WTC11 (cell line): Measurements from ENCODE around the gene AQP3. TPM values are rescaled to one million over a fixed set of nuclear protein-coding genes. Genes with fewer than 3 reads are reported as not detected.
"Not testable (repeated sequence)": the region's sequence is repeated elsewhere in the genome, so short reads cannot be mapped to it uniquely, and the experiment has no call there.

Source experiments
- ATAC-seq: fragments of 200-7000 bp; cut with Tn5 transposase; 2 replicates; pipeline ENCODE4 v1.10.0; 2021; ENCODE audit warnings: mild to moderate bottlenecking, moderate library complexity
- CTCF ChIA-PET: fragments of 300-600 bp; sonication (Branson Sonifier 250); formaldehyde crosslinking; loops from one replicate; lab custom pipeline; 2021; ENCODE audit warnings: antibody characterized with exemption; lab: Charles Lee
- POLR2A ChIA-PET: fragments of 350-600 bp; sonication (Branson Sonifier 250); formaldehyde crosslinking; loops from one replicate; lab custom pipeline; 2021; ENCODE audit warnings: antibody characterized with exemption; lab: Charles Lee
- DNase-seq: peaks from one replicate; pipeline ENCODE4 v3.0.0; 2021; ENCODE audit warnings: low spot score
- H3K27ac Mint-ChIP-seq: 2 replicates; pipeline ENCODE4 v1.8.0; 2021; ENCODE audit warnings: mixed read lengths
- H3K27me3 Mint-ChIP-seq: 2 replicates; pipeline ENCODE4 v1.8.0; 2021; ENCODE audit warnings: low read depth, mild to moderate bottlenecking, moderate library complexity, mixed read lengths
- H3K36me3 Mint-ChIP-seq: 2 replicates; pipeline ENCODE4 v1.8.0; 2021; ENCODE audit warnings: mixed read lengths
- H3K4me1 Mint-ChIP-seq: 2 replicates; pipeline ENCODE4 v1.8.0; 2022; ENCODE audit warnings: mixed read lengths
- H3K4me3 Mint-ChIP-seq: 2 replicates; pipeline ENCODE4 v1.8.0; 2021; ENCODE audit warnings: mild to moderate bottlenecking, moderate library complexity, mixed read lengths
- H3K9me3 Mint-ChIP-seq: 2 replicates; pipeline ENCODE4 v1.8.0; 2021; ENCODE audit warnings: mixed read lengths
- AR ChIP-seq: fragments of 250-450 bp; sonication (Bioruptor Pico); IDR thresholded peaks from 2 replicates; pipeline ENCODE4 v1.9.0; 2021; ENCODE audit warnings: mild to moderate bottlenecking
- ATF6 ChIP-seq: sonication (generic); formaldehyde crosslinking; IDR thresholded peaks from 2 replicates; pipeline ENCODE4 v1.8.1; 2023; ENCODE audit warnings: mild to moderate bottlenecking, missing genetic modification reagents
- CTCF ChIP-seq: fragments of 200-600 bp; IDR thresholded peaks from 2 replicates; pipeline ENCODE4 v1.8.0; 2022; ENCODE audit warnings: antibody characterized with exemption
- ERG ChIP-seq: fragments of 250-450 bp; sonication (Bioruptor Pico); IDR thresholded peaks from 2 replicates; pipeline ENCODE4 v1.8.0; 2021; ENCODE audit warnings: mild to moderate bottlenecking
- ESRRA ChIP-seq: sonication (generic); formaldehyde crosslinking; IDR thresholded peaks from 2 replicates; pipeline ENCODE4 v1.8.1; 2022; ENCODE audit warnings: mild to moderate bottlenecking, missing genetic modification reagents, borderline replicate concordance
- ETV6 ChIP-seq: sonication (generic); formaldehyde crosslinking; IDR thresholded peaks from 2 replicates; pipeline ENCODE4 v1.8.1; 2022; ENCODE audit warnings: mild to moderate bottlenecking, missing genetic modification reagents
- FOXP4 ChIP-seq: sonication (generic); formaldehyde crosslinking; IDR thresholded peaks from 2 replicates; pipeline ENCODE4 v1.8.0; 2022; ENCODE audit warnings: mild to moderate bottlenecking, missing genetic modification reagents
- IRF1 ChIP-seq: sonication (generic); formaldehyde crosslinking; IDR thresholded peaks from 2 replicates; pipeline ENCODE4 v1.8.0; 2023; ENCODE audit warnings: missing genetic modification reagents
- IRF2 ChIP-seq: sonication (generic); formaldehyde crosslinking; IDR thresholded peaks from 2 replicates; pipeline ENCODE4 v1.8.0; 2022; ENCODE audit warnings: low read depth, missing genetic modification reagents, borderline replicate concordance
- NFYB ChIP-seq: sonication (generic); formaldehyde crosslinking; conservative IDR thresholded peaks from 2 replicates; pipeline ENCODE4 v1.8.0; 2022; ENCODE audit warnings: low read depth, missing genetic modification reagents
- NR1H2 ChIP-seq: sonication (generic); formaldehyde crosslinking; IDR thresholded peaks from 2 replicates; pipeline ENCODE4 v1.9.0; 2021; ENCODE audit warnings: mild to moderate bottlenecking, moderate library complexity, missing genetic modification reagents
- PREB ChIP-seq: sonication (generic); formaldehyde crosslinking; IDR thresholded peaks from 2 replicates; pipeline ENCODE4 v1.8.1; 2022; ENCODE audit warnings: mild to moderate bottlenecking, missing genetic modification reagents, moderate library complexity, borderline replicate concordance
- TEAD1 ChIP-seq: sonication (generic); formaldehyde crosslinking; IDR thresholded peaks from 2 replicates; pipeline ENCODE4 v1.8.0; 2022; ENCODE audit warnings: mild to moderate bottlenecking, missing genetic modification reagents
- ZBTB21 ChIP-seq: sonication (generic); formaldehyde crosslinking; IDR thresholded peaks from 2 replicates; pipeline ENCODE4 v1.8.1; 2023; ENCODE audit warnings: mild to moderate bottlenecking, missing genetic modification reagents, borderline replicate concordance
- ZNF138 ChIP-seq: sonication (generic); formaldehyde crosslinking; conservative IDR thresholded peaks from 2 replicates; pipeline ENCODE4 v1.8.1; 2022; ENCODE audit warnings: mild to moderate bottlenecking, moderate library complexity, missing genetic modification reagents
- ZNF317 ChIP-seq: sonication (generic); formaldehyde crosslinking; IDR thresholded peaks from 2 replicates; pipeline ENCODE4 v1.8.1; 2023; ENCODE audit warnings: low read depth, mild to moderate bottlenecking, moderate library complexity, missing genetic modification reagents, borderline replicate concordance
- ZNF416 ChIP-seq: fragments of 250-450 bp; sonication (Bioruptor Pico); IDR thresholded peaks from 2 replicates; pipeline ENCODE4 v1.9.0; 2021; ENCODE audit warnings: mild to moderate bottlenecking, inconsistent platforms
- total RNA-seq: library from RNA; stranded (reverse); gene quantifications from 3 replicates; pipeline ENCODE4 v1.2.3, GENCODE V29; 2021

The AQP3 gene
- total RNA-seq, 1 experiment from 2014 or later, result 3.0 TPM

GRCh38 chr9:33489066-33489465 is 41.7 kb upstream of the AQP3 start:
- Mint-ChIP-seq H3K9me3 (no peaks in the 10 kb centered on the region), H3K4me3 (no peak overlapping the region), H3K27me3 (peaks cover 2% of the 10 kb centered on the region; the same call in 1 of the 2 replicates), H3K36me3 (no peaks in the 10 kb centered on the region)
- CTCF ChIA-PET, result interaction anchor here (1.0 kb wide), 1 partner anchor 233 kb away, joined by 3 read pairs; no protein-coding TSS in a partner anchor
- DNase-seq, result no peak
- POLR2A ChIA-PET, result no interaction called here
- TF ChIP-seq PREB (CRISPR knock-in tag) (no peak), AR (CRISPR knock-in tag) (no peak), ZBTB21 (no peak), FOXP4 (CRISPR knock-in tag) (no peak), ETV6 (CRISPR knock-in tag) (no peak), ERG (no peak), CTCF (no peak), ZNF416 (CRISPR knock-in tag) (no peak), NR1H2 (CRISPR knock-in tag) (no peak), IRF2 (CRISPR knock-in tag) (no peak), ESRRA (no peak), IRF1 (no peak)
- TF ChIP-seq, all 79 proteins: peak for 0
- Mint-ChIP-seq H3K4me1 (no peaks in the 10 kb centered on the region), H3K27ac (no peak overlapping the region)
- no peak for ATAC-seq

- H3K9me3 Mint-ChIP-seq, H3K27me3 Mint-ChIP-seq, H3K36me3 Mint-ChIP-seq, H3K27ac Mint-ChIP-seq, H3K4me3 Mint-ChIP-seq, DNase-seq, H3K4me1 Mint-ChIP-seq, ATAC-seq, CTCF ChIA-PET, POLR2A ChIA-PET: not testable (repeated sequence)
These were observed 37.9 kb upstream of the AQP3 start for GRCh38 chr9:33485312-33485711.

GRCh38 chr9:33480976-33481375 is 33.6 kb upstream of the AQP3 start:
- Mint-ChIP-seq H3K9me3 (no peaks in the 10 kb centered on the region), H3K27me3 (no peaks in the 10 kb centered on the region), H3K4me1 (no peaks in the 10 kb centered on the region), H3K36me3 (no peaks in the 10 kb centered on the region), H3K4me3 (no peak overlapping the region), H3K27ac (no peak overlapping the region)
- CTCF ChIA-PET, result interaction anchor here (0.9 to 4.1 kb wide), 2 partner anchors 14 to 28 kb away, joined by 4 to 11 read pairs; no protein-coding TSS in a partner anchor
- POLR2A ChIA-PET, result no interaction called here
- no peak for DNase-seq
- ATAC-seq, result no peak
- TF ChIP-seq TEAD1 (no peak), ATF6 (CRISPR knock-in tag) (no peak), NFYB (CRISPR knock-in tag) (no peak), ZNF317 (CRISPR knock-in tag) (no peak), ZNF138 (CRISPR knock-in tag) (no peak), CTCF (no peak)
